Loucy (cell line): ENCODE measurements around the gene GLT8D1.

Experiments used
- H2AFZ ChIP-seq: fragments of 200-600 bp; sonication (generic); 2 replicates; pipeline ENCODE4 v1.6.0; 2016; ENCODE audit warnings: antibody characterized with exemption, mild to moderate bottlenecking, low read length, moderate library complexity
- H3F3A ChIP-seq: fragments of 200-600 bp; 2 replicates; pipeline ENCODE4 v1.6.0; 2016; ENCODE audit warnings: antibody characterized with exemption, low read depth, mild to moderate bottlenecking
- H3K27me3 ChIP-seq: fragments of 200-600 bp; sonication (generic); 2 replicates; pipeline ENCODE4 v1.6.1; 2014; ENCODE audit warnings: low read length, mild to moderate bottlenecking; ENCODE audit not compliant: insufficient read depth, poor library complexity, severe bottlenecking
- H3K36me3 ChIP-seq: fragments of 200-600 bp; sonication (generic); 2 replicates; pipeline ENCODE4 v1.6.1; 2016; ENCODE audit warnings: low read length; ENCODE audit not compliant: insufficient read depth
- H3K4me1 ChIP-seq: fragments of 200-600 bp; sonication (generic); 2 replicates; pipeline ENCODE4 v1.5.1; 2014; ENCODE audit warnings: low read length, mild to moderate bottlenecking; ENCODE audit not compliant: insufficient read depth, poor library complexity, severe bottlenecking
- H3K4me2 ChIP-seq: fragments of 200-600 bp; sonication (generic); 2 replicates; pipeline ENCODE4 v1.6.0; 2014; ENCODE audit warnings: antibody characterized with exemption, low read length, low read depth, mild to moderate bottlenecking; ENCODE audit not compliant: poor library complexity, severe bottlenecking
- H3K4me3 ChIP-seq: fragments of 200-600 bp; sonication (generic); 2 replicates; pipeline ENCODE4 v1.5.1; 2014; ENCODE audit warnings: low read length, mild to moderate bottlenecking, mixed read lengths; ENCODE audit not compliant: poor library complexity, severe bottlenecking
- H3K79me2 ChIP-seq: fragments of 200-600 bp; sonication (generic); 2 replicates; pipeline ENCODE4 v1.6.1; 2014; ENCODE audit warnings: low read length; ENCODE audit not compliant: insufficient read depth
- H3K9ac ChIP-seq: fragments of 200-600 bp; sonication (generic); 2 replicates; pipeline ENCODE4 v1.6.0; 2014; ENCODE audit warnings: mild to moderate bottlenecking, low read depth, low read length, moderate library complexity; ENCODE audit not compliant: poor library complexity, severe bottlenecking
- H3K9me2 ChIP-seq: fragments of 200-600 bp; sonication (generic); replicated peaks from 2 replicates; pipeline ENCODE4 v1.6.1; 2016; ENCODE audit warnings: low read depth, low read length, mixed read lengths
- H3K9me3 ChIP-seq: fragments of 200-600 bp; sonication (generic); 2 replicates; pipeline ENCODE4 v1.6.1; 2014; ENCODE audit warnings: mild to moderate bottlenecking, antibody characterized with exemption, low read length, low read depth; ENCODE audit not compliant: insufficient read depth
- H4K20me1 ChIP-seq: fragments of 200-600 bp; sonication (generic); 2 replicates; pipeline ENCODE4 v1.6.0; 2014; ENCODE audit warnings: antibody characterized with exemption, low read length, mild to moderate bottlenecking; ENCODE audit not compliant: insufficient read depth, poor library complexity, severe bottlenecking
- CTCF ChIP-seq: fragments of 200-600 bp; sonication (generic); conservative IDR thresholded peaks from 2 replicates; pipeline ENCODE4 v1.5.1; 2014; ENCODE audit warnings: mild to moderate bottlenecking, antibody characterized with exemption, low read length
- EZH2phosphoT487 ChIP-seq: fragments of 200-600 bp; IDR thresholded peaks from 2 replicates; pipeline ENCODE4 v1.6.1; 2018; ENCODE audit warnings: antibody characterized with exemption, mild to moderate bottlenecking, moderate library complexity, borderline replicate concordance

Gene GLT8D1

DNA sequence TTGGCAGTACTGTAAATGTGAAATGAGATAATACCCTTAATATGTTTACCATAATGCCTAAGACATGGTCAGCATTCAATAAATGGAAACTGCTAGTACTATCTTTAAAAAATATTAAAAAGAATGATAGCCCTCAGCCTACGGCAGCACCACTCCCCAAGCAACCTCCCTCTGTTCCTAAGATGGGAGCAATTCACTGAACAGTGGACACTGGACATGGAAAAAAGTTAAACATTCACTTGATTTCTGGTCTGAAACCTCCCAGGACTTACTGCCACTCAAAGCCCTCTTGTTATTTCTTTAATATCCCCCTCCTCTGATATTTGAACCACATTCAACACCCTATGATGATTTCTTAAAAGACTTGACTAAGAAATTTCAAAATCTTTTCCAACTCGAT is 38.1 kb upstream of the GLT8D1 start:
- Histone ChIP-seq H2AFZ (no peak overlapping the region), H3K27me3 (no peaks in the 10 kb centered on the region), H3F3A (no peaks in the 10 kb centered on the region), H3K9ac (no peak overlapping the region), H4K20me1 (no peaks in the 10 kb centered on the region), H3K9me3 (no peaks in the 10 kb centered on the region), H3K9me2 (no peaks in the 10 kb centered on the region), H3K4me1 (no peaks in the 10 kb centered on the region), H3K4me3 (no peak overlapping the region), H3K4me2 (no peak overlapping the region), H3K79me2 (no peaks in the 10 kb centered on the region), H3K36me3 (peaks cover 48% of the 10 kb centered on the region; the same call in 1 of the 2 replicates)
- no peak for TF ChIP-seq EZH2phosphoT487
- no peak for TF ChIP-seq CTCF

DNA sequence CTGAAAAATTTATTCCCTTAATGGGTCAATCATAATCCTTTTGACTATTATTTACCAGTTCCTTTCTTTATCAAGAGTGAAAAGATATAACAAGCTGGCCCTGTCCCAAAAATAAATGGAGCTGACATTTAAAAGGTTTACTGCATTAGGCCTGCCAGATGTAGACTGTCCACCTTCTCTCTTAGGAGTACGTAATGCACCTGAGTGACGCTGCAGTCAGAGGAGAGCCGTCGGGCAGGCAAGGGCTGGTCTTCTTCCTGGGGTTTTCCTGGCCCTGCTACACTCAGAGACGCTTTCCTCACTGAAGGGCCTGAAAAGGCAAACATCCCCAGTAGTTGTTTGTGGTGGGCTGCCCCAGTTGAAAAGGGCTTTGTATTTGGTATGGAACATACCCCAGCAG is 37.6 kb upstream of the GLT8D1 start:
- H2AFZ ChIP-seq, result no peak overlapping the region
- no peak overlapping the region for H3K4me3 ChIP-seq
- H4K20me1 ChIP-seq, result no peaks in the 10 kb centered on the region
- H3K79me2 ChIP-seq, result no peaks in the 10 kb centered on the region
- no peak for TF ChIP-seq EZH2phosphoT487
- no peak for TF ChIP-seq CTCF
- no peaks in the 10 kb centered on the region for H3K9me3 ChIP-seq
- H3K9ac ChIP-seq, result no peak overlapping the region
- no peaks in the 10 kb centered on the region for H3F3A ChIP-seq
- no peaks in the 10 kb centered on the region for H3K9me2 ChIP-seq
- peaks cover 43% of the 10 kb centered on the region; the same call in 1 of the 2 replicates for H3K36me3 ChIP-seq
- no peaks in the 10 kb centered on the region for H3K4me1 ChIP-seq
- no peak overlapping the region for H3K4me2 ChIP-seq
- no peaks in the 10 kb centered on the region for H3K27me3 ChIP-seq

GRCh38 chr3:52742418-52743041 is 36.9 kb upstream of the GLT8D1 start:
- Histone ChIP-seq H3K36me3 (peaks cover 42% of the 10 kb centered on the region; the same call in 1 of the 2 replicates), H3K9me3 (no peaks in the 10 kb centered on the region), H3K4me1 (no peaks in the 10 kb centered on the region), H3K9ac (no peak overlapping the region), H2AFZ (no peak overlapping the region), H3K79me2 (no peaks in the 10 kb centered on the region), H3K27me3 (no peaks in the 10 kb centered on the region), H4K20me1 (no peaks in the 10 kb centered on the region), H3K4me3 (no peak overlapping the region), H3K9me2 (no peaks in the 10 kb centered on the region), H3F3A (no peaks in the 10 kb centered on the region), H3K4me2 (no peak overlapping the region)
- TF ChIP-seq CTCF (peak; percentile 73), EZH2phosphoT487 (no peak)
